GM10266 (cell line): ENCODE data around the gene SGIP1.
A peak's percentile ranks its signal among the peaks of the same experiment; 100 is the strongest.

Experiments
- DNase-seq: peaks from one replicate; pipeline ENCODE4 v3.0.0; 2012; ENCODE audit errors: extremely low spot score
- CTCF ChIP-seq: IDR thresholded peaks from 2 replicates; pipeline ENCODE4 v1.5.1; 2012; ENCODE audit warnings: mild to moderate bottlenecking, low read depth; ENCODE audit not compliant: control insufficient read depth, insufficient read depth; ENCODE audit errors: missing control alignments

SGIP1 gene

GRCh38 chr1:66747501-66747900, 213.5 kb downstream of the SGIP1 start:
- DNase-seq = no peak
- no peak for TF ChIP-seq CTCF

- no peak for TF ChIP-seq CTCF
- no peak for DNase-seq
These were observed 216.6 kb downstream of the SGIP1 start for GRCh38 chr1:66750577-66750976.

- TF ChIP-seq CTCF = no peak
- no peak for DNase-seq
These were observed 217.2 kb downstream of the SGIP1 start for GRCh38 chr1:66751160-66751559.

GRCh38 chr1:66752000-66752592, 218.1 kb downstream of the SGIP1 start, which contains the start of gene DYNLT5:
Gene DYNLT5, plus strand, starts transcription at chr1:66752459. Its CDS starts 2,200 bp downstream, at chr1:66754659.
- TF ChIP-seq CTCF = peak; percentile 33
- DNase-seq = peak; percentile 30

GRCh38 chr1:66752671-66753371, 218.9 kb downstream of the SGIP1 start:
- no peak for DNase-seq
- TF ChIP-seq CTCF = no peak

GRCh38 chr1:66757722-66758240, 223.8 kb downstream of the SGIP1 start:
- no peak for TF ChIP-seq CTCF
- no peak for DNase-seq

GRCh38 chr1:66758241-66758755, 224.3 kb downstream of the SGIP1 start:
- TF ChIP-seq CTCF = no peak
- peak; percentile 57 for DNase-seq
